Stimulated activated CD4-positive, alpha-beta T cell treated with anti-CD3 and anti-CD28 coated beads, TNF-alpha, amount 100 ng/mL, for 48 hours (primary cell): ENCODE results near the gene ISCA2.

Experiments used
- DNase-seq, 3 donors: peaks; one replicate each; pipeline ENCODE4 v3.0.0-alpha.2; 2020; ENCODE audit warnings: low read depth in 3 of 3

The ISCA2 gene

DNA sequence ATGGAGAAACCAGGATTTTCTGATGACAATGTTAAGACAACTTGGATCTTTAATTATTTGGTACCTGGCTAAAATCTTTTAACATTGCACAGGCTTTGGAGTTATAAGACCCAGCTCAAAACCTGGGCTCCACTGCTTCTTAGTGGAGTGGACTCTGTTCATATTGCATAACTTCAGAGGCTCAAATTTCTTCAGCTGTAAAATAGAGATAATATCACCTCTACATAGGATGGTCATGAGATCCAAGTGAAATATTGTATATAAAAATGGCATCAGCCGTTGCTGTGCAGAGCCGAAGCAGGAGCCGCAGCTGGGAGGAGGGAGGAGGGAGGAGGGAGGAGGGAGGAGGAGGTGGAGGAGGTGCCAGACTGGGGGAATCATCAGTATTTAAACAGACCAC lies 11.0 kb upstream of the ISCA2 start:
- no peak for DNase-seq

DNA sequence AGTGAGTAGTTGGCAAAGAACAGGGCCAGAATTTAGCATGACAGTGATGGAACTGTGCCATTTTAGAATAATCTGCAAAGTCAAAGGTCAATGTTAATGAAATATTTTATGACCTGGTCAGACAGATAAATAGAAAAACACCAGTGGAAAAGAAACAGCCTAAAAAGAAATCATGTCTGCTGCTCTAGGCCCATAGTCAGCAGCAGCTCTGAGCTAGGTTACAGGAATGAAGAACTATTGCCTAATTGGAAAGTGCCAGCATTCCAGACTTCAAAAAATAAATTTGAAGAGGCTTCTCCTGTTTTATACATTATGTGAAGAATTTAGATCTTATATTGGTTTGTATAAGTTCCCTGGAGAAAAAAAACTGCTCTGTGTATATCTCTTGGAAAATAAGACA lies 10.2 kb upstream of the ISCA2 start:
- no peak for DNase-seq

DNA sequence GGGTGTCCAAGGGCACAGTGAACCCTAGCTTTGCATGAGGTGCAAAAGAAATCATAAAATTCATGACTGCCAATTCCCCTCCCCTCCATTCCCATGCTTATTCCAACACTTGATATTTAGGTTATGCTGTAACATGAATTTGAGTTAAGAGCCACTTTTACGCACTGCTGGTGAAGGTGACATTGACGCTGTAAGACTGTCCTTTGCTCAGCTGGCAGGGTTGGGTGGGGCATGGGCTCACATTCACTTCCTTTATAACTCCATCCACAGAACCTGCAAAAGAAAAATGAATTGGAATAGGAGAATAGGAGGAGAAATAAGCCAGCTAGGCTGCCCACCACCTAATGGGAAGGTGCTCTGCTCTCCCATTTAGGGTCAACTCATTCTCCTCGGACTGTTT lies 7.4 kb upstream of the ISCA2 start:
- no peak for DNase-seq

DNA sequence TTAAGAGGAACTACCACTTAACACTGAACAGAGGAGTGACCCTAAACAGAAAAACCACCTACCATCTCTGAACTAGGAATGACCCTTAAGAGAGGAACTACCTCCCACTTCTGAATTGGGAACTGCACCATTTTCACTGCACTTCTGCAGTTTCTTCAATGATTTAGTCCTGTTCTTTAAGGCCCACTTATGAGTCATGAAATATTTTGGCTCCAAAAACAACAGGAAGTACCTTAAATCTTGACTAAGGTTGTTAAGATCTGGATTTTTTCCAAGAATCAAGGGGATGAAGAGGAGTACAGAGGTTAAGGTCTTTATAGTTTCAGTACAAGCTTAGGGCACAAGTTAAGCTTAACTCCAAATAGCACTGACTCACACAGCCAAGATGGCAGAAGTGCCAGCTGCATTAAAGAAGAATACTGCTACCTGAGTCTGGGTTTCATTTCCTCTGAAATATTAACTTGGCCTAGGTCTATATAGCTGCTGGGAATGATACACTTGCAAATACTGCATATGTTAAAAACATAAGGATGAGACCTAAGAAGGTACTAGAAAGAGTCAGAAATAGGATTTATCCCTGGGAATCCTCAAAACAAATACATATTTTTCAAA lies 4.7 kb upstream of the ISCA2 start:
- DNase-seq = no peak

DNA sequence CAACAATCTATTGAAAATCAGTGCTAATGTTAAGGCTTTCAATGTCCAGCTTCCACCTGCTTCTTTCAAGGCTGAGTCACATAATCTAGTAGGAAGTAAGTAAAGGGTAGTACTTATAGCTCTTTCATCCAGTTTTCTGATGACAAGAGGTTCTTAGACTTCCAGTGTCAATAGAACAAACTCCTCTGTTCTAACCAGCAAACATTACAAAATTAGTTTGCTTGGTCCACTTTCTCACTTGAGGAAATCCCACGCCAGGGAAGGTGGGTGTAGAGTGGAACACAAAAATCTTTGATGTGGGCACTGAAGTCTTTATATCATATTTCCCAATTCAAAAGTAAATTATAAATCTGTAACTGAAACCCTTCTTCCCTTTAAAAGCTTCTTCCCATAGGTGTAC lies 3.1 kb upstream of the ISCA2 start:
- no peak for DNase-seq

DNA sequence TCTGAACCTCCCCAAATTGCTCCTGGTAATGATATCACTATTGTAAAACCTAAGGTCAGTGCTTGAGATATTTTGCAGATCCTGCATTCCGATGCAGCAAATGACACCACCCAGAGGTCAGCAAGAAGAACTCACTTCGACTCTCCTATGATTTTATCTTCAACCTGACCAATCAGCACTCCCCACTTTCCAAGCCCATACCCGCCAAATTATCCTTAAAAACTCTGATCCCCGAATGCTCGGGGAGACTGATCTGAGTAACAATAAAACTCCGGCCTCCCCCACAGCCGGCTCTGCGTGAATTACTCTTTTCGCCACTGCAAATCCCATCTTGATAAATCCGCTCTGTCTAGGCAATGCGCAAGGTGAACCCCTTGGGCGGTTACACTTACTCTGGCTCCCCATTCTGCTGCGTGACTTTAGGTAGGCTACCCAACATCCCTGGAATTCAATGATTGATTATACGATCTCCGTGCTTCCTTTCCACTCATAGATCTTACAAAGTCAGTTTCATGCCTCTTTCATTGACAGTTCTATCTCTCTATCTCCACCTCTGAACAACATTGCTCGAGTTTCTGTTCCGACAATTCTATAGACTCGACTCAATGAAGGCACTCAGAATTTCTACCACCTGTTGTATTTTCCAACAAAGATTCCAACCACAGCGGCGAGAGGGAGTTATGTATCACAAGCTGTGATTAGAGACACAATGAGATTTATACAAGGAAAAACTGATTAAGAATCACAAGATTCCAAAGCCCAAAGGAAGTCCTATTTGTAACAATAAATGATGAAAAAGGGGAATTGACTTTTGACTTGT lies 1.4 kb upstream of the ISCA2 start:
- no peak for DNase-seq

DNA sequence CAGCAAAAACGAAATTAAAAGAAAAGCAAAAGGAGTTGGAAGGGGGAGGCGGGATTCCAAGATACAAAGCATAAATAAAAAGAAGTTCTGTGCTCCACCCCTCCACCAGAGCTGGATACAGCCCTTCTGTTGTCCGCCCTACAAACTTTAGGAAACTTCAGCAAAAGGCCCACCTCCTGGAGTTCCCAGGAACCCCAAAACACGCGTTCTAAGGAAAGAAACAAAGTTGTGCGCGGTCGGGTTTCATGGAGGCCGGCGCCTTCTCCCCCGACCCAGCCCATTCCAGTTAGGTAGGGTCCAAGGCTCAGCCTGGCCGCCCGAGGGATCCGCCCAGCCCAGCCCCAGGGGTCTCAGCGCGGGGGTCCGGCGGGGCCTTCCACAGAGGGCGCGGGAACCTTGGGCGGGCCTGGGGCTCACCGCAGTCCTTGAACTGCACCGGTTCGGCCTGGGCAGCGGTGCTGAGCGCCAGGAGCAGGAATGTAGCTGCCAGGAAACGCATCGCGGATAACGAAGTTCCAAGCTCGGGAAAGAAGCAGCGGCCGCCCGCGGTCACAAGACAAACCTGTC lies 706 bp upstream of the ISCA2 start, which contains the start of gene NPC2:
NPC2 (minus strand) TSS at position 530 of the 567 bp plus-strand sequence; CDS start at position 499, 31 bp downstream.
- no peak for DNase-seq

DNA sequence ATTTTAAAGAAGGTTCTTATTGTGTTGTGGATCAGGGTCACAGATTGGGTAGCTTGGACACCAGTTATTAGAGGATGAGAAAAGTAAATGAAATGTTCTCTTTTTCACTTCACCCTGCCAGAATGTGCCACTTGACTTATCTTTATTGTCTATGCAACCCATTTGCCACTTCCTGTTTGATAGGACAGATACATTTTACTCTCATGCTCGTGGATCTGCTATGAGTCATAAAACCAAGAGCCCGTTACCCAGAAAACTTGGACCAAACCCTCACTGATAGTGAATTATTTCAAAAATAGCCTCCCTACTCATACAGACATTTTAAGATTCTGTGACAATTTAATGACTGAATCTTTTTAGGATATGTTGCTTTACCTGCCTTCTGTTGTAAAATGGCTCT lies 1.8 kb downstream of the ISCA2 start:
- DNase-seq = no peak

DNA sequence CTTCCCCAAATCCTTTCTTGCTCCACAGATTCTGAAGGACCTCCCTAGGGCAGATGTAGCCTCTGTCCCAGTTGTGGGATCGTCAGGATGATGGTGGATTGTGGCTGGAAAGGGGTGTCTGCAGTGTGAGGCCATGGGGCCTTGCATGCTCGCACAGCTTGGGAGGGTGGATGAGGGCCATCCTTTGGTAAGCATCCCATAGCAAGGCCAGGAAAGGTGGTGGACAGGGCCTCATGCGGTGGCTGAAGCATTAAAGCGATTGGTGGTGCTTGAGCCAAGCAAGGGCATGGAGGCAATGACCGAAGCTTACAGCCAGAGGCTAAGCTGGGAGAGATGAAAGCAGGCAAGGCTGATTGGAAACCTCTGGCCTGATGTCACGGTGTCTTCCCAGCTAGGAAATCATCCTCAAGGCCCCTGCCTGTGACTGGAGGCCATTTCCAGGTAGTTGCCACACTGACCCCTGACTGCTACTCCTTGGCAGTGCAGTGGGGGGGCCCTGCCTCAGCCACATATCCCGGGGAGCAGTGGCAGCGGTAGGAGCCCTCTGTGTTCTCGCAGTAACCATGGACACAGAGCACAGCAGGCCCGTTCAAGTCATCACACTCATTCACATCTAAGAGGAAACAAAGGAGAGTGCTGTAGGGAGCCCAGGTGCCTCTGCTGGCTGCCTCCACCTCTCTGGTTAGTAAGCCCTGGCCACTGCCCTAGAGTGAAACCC lies 7.0 kb downstream of the ISCA2 start:
- DNase-seq = no peak

DNA sequence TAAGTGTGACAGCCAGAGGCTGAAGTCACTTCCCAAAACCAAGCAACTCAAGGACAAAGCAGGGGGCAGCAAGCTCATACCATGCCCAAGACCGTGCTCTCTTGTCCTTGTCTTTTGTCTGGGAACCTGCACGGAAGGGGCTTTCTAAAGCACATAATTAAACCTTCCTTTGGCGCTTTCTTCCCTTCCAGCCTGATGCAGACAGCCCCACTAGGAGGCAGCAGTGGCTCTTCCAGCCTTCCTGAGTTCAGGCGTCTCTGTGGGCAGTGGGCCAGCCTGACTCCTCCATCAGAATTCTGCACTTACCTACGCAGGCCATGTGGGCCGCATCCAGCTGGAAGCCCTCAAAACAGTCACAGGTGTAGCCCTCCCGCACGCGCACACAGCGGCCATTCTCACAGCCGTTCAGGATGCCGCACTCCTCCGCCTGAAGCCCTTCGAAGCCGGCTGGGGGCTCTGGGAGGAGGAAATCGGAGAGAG lies 7.6 kb downstream of the ISCA2 start:
- DNase-seq = no peak

DNA sequence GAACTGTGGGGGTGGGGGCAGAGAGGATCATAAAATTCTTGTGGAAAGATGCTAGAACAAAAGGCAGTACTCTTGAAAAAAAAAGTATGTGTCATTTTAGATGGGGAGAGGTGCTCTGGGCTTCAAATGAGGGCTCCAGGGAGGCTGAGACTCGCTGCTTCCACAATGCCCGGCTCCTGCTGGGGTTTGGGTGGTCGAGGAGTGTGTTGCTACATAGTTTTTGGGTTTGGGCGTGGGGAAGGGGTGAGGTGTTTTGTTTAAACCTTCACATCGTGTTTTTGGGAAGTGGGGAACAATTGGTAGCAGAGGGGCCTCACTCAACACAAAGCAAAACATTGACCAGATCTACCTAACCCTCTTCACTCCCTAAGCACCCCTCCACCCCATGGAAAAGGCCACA lies 8.1 kb downstream of the ISCA2 start:
- no peak for DNase-seq

DNA sequence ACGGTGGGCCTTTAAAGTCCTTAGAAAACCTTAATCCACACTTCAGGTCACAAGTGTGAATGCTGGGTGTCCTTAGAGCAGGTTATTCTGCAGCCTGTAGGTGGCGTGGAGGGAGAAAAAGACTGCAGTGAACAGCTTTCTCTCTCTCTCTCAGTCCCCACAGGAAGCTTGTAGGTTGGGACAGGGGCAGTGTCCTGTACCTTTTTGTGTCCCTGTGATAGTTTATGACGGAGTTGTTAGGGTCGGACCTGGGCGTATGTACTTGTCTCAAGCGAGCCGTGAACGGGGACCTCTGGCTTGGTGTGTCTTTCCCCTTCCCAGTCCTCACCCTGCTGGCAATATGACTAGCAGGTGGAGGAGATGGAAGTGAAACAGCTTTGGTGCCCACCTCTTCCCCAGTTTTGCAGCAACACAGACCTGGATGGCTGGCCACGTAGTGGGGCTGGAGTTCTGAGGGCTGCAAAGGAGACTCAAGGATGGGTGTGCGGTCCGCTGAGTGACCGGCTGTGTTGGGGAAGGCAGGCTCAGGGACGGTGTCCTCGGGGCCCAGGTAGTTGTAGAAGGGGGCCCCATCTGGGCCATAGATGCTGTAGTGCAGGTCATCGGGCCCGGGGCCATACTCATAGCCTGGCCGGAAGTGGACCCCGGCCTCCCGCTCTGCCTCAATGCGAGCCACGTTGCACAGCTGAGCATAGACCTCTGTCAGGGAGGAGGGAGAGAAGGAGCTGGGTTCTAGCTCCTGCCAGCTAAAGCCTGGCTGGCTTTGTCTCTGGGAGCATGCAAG lies 8.9 kb downstream of the ISCA2 start:
- no peak for DNase-seq

DNA sequence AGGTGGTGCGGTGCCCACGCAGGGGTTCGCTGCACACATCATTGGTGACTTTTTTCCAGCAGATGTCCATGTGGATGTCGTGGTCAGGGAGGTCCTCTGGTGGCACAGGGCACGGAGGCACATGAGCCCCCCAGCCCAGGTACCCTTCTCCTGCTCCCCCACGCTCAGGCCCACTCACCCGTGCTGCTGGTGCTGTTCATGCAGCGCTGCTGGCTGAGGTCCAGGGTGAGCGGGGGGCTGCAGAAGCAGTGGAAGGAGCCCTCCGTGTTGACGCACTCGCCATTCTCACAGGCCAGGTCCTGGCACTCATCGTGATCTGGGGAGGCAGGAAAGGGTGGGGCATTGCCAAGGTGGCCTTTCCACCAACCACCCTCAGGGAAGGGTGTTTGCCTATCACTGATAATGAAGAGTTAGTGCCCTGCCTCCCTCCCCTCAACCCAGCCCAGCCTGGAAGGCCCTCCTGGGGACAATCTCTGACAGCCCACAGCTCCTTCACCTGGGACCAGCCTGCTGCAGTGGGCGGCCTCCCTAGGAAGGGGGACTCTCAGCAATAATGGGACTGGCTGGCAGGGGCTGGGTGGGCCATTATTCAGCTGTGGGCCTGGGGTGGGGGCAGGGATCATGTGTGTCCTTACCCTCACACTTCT lies 9.8 kb downstream of the ISCA2 start:
- no peak for DNase-seq

DNA sequence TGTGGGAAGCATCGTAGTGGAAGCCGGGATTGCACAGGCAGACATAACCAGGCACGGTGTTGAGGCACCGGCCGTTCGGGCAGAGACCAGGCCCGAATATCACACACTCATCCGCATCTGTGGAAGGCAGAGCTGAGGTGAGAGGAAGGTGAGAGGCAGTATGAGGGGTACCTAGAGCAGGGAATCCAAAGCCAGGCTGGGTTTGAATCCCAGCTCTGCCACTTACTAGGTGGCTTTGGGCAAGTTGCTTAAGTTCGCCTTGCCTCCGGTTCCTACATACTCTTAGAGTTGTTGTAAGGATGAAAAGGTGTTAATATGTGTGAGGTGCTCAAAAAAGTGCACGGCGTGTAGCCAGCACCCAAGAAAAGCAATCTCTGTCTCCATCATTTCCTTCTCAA lies 10.4 kb downstream of the ISCA2 start:
- DNase-seq = no peak

DNA sequence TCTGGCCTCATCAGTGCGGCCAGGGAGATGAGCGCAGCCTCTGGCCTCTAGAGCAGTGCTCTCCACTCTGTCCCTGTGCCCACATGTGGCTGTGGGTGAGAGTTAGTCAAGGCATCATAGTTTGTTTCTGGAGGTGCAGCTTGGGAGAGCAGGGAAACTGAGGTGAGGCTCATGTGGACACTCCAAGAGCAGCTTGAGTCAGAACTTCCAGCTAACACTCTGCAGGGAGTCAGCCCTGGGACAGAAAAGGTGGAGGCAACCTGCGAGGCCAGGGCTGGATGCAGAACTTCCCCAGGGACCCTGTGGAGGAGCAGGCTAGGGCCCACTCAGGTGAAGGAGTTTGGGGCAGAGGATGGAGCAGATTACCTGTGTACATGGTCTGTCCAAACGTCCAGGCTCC lies 10.8 kb downstream of the ISCA2 start:
- DNase-seq = no peak

DNA sequence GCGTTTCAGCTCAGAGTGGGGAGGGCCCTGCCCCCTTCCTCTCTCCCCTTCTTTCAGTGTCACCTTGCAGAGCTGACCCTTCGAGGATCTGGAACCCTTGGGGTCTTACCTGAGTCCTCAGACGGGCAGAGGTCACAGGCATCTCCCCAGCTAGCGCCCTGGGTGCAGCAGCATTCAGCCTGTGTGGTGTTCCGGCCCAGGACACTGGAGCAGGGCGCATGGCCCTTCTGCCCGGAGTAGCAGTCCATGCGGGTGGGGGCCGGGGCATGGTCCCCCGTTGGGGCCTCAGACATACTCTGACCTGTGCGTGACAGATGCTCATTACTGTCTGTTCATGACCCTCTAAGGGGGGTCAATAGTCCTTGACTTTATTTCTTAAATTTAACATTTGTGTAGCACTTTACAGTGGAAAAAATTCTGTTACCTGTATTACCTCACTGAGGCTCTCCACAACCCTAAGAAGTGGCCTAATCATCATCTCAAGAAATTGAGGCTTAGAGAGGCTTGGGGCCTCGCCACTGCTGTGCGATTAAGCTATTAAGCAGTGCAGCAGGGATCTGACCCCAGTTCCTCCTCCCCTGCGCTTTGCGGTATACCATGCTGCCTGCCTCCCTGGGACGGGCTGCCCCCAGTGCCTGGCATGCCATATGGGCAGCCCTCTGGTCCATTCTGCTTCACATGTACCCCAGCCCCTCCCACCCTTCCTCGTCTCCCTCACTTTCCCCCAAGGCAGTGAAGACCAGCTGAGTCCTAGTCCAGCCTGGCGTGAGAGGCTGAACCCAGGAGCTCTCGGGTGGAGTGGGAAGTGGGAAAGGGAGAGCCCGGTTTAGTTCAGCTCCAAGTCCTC lies 11.5 kb downstream of the ISCA2 start:
- no peak for DNase-seq

DNA sequence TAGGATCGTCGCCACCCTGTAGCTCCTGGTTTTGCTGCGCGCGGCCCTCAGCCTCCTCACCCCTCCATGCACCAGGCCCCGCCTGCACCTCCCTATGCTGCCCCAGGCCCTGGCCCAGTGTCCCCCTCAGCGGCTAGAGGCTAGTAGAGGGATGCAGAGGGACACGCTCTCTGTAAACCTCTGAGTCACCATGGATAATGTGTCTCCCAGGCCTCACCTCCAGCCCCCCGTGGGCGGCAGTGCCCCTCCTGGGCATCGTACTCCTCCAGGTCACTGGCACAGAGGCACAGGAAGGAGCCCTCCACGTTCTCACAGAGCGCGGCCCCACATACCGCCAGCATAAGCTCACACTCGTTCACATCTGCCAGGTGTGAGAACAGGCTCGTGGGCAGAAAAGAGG lies 12.3 kb downstream of the ISCA2 start:
- DNase-seq = no peak

DNA sequence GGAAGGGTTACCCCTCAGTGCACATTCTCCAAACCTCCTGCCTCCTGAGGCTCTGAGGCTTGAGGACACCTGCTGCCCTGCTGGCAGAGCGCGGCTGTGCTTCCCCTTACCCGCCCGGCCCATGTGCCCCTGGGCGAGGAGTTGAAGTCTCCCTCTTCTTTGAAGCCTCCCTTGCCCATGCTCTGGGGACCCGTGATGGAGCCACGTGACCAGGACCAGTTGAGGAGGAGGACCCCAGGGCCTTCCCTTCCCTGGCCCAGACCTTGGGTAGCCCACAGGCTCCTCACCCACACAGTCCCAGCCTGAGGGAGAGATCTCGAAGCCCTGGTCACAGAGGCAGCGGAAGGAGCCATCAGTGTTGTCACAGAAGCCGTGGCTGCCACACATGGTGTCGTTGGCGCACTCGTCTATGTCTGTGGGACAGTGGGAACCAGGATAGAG lies 12.9 kb downstream of the ISCA2 start:
- no peak for DNase-seq

DNA sequence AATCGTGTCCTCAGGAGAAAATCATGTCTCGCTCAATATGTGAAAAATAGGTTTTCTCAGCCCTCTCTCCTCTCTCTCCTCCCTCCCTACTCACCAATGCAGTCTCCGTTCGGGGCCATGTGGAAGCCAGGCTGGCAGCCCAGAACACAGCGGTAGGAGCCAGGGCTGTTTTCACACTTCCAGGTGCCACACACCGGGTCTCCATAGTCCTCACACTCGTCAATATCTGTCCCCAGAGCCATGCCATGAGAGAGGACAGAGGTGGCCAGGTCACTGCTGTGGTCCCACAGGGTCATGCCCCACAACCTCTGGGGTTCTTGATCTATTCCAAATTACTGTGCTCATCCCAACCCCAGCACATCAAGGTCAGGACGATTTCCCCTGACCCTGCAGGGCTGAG lies 13.5 kb downstream of the ISCA2 start:
- no peak for DNase-seq

DNA sequence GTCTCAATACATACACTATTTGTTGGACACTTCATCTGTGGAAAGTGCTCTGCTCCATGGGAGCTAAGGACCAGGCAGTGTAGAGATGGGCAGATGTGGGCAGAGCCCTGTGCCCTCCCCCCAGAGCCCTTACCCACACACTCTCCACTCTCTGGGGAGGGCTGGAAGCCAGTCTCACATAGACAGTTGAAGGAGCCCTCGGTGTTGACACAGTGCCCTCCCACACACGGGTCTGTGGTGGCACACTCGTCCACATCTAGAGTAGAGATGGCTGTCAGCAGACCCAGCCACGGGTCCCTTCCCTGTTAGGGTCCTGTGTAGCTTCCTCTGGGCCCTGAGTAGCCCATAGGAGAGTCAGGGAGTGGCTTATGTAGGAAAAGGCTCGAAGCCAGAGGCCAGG lies 14.3 kb downstream of the ISCA2 start:
- DNase-seq = no peak
